ENCODE measurements around the gene NTRK3. TPM values are rescaled to one million over a fixed set of nuclear protein-coding genes. Genes with fewer than 3 reads are reported as not detected.

NTRK3 gene
- total RNA-seq, 2 experiments from 2014 or later = 0.78 TPM; not detected in 1

DNA sequence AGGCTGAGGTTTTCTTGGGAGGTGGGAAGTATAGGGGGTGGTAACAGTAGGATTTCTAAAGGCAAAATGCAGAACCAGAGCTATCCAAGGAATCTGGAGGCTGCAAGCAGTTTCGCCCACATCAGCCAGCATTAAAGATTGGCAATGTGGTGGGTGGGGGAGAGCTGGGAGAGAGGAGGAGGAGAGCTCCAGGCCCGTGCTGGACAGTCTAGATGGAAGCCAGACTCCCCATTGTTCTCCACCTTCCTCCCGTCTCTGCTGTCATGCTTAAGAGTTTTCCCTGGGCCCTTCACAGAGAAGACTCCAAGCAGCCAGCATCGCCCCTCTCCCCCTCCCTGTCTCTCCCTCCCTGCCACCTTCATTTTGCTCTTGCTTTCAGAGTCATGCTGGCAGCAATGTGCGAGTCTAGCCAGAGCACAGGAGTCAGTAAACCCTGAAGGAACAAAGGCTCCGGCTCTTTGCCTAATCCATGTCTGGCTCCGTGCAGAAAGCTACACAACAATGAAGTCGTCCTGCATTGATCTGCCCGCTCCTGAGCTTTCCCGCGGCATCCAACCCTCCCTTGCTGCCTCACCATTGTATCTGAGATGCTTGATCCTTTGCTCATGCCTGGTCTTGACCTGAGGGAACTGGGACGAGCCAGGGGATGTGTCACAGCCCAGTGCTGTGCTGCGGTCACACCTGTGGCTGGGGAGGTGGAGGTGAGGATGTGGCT, 282.9 kb downstream of the NTRK3 start:
- Mint-ChIP-seq H3K9me3 (no peaks in the 10 kb centered on the region), H3K27me3 (peaks cover 11% of the 10 kb centered on the region), H3K27ac (no peak overlapping the region), H3K36me3 (ENCODE audit: low read depth) (no peaks in the 10 kb centered on the region), H3K4me1 (ENCODE audit: low read depth) (no peaks in the 10 kb centered on the region), H3K4me3 (no peak overlapping the region)
- ChIA-PET POLR2A (no interaction called here), CTCF (no interaction called here)
- no peaks in the 10 kb centered on the region for H3K36me3 ChIP-seq (ENCODE audit: insufficient read depth, low read length)
- ATAC-seq (ENCODE audit: poor library complexity) (no peak), DNase-seq (no peak)
- no peaks in the 10 kb centered on the region for H3K27me3 ChIP-seq (ENCODE audit: control insufficient read depth in 1 of 2, insufficient read depth in 2 of 2, low read length in 2 of 2)
- peaks cover 0 to 6% of the 10 kb centered on the region in 2 experiments for H3K9me3 ChIP-seq (ENCODE audit: control insufficient read depth in 1 of 2, insufficient read depth in 1 of 2, low read length in 2 of 2)
- intact Hi-C loops (cut with DNase I, micrococcal nuclease) = no loop called here
- TF ChIP-seq, protein P1, sequence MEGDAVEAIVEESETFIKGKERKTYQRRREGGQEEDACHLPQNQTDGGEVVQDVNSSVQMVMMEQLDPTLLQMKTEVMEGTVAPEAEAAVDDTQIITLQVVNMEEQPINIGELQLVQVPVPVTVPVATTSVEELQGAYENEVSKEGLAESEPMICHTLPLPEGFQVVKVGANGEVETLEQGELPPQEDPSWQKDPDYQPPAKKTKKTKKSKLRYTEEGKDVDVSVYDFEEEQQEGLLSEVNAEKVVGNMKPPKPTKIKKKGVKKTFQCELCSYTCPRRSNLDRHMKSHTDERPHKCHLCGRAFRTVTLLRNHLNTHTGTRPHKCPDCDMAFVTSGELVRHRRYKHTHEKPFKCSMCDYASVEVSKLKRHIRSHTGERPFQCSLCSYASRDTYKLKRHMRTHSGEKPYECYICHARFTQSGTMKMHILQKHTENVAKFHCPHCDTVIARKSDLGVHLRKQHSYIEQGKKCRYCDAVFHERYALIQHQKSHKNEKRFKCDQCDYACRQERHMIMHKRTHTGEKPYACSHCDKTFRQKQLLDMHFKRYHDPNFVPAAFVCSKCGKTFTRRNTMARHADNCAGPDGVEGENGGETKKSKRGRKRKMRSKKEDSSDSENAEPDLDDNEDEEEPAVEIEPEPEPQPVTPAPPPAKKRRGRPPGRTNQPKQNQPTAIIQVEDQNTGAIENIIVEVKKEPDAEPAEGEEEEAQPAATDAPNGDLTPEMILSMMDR (IDR thresholded peaks at IDR 0.05) = no peak
- no peaks in the 10 kb centered on the region for H3K4me1 ChIP-seq (ENCODE audit: insufficient read depth, low read length)
- no peak overlapping the region for H3K27ac ChIP-seq (ENCODE audit: low read depth in 1 of 2, low read length in 2 of 2)
- no peak overlapping the region for H3K4me3 ChIP-seq (ENCODE audit: low read length)

DNA sequence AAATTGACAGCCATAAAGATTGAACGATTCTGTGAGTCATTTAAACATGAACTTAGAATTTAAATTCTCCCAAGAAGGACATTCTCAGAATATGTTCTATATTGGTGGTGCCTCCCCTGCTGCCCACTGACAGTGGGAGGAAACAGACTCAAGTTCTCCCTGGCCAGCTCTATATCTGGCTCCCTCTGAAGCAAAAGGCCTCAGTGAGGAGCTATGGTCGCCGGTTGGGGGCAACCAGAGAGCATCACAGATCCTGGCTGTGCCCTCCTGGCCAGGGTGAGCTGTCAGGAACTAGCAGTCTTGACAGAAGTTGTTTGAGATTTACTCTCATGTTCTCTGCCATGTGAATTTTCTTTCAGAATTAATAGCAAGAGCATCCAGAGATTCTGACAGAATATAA, 285.5 kb downstream of the NTRK3 start:
- Histone ChIP-seq H3K9me3 (ENCODE audit: control insufficient read depth in 1 of 2, insufficient read depth in 1 of 2, low read length in 2 of 2) (peaks cover 0 to 6% of the 10 kb centered on the region in 2 experiments), H3K4me1 (ENCODE audit: insufficient read depth, low read length) (no peaks in the 10 kb centered on the region), H3K27me3 (ENCODE audit: control insufficient read depth in 1 of 2, insufficient read depth in 2 of 2, low read length in 2 of 2) (no peaks in the 10 kb centered on the region), H3K36me3 (ENCODE audit: insufficient read depth, low read length) (no peaks in the 10 kb centered on the region), H3K27ac (ENCODE audit: low read depth in 1 of 2, low read length in 2 of 2) (no peak overlapping the region), H3K4me3 (ENCODE audit: low read length) (no peak overlapping the region)
- Mint-ChIP-seq H3K4me1 (ENCODE audit: low read depth) (no peaks in the 10 kb centered on the region), H3K36me3 (ENCODE audit: low read depth) (no peaks in the 10 kb centered on the region), H3K27ac (no peak overlapping the region), H3K4me3 (no peak overlapping the region), H3K9me3 (no peaks in the 10 kb centered on the region), H3K27me3 (peaks cover 4% of the 10 kb centered on the region)
- intact Hi-C loops (cut with DNase I, micrococcal nuclease) = no loop called here
- POLR2A ChIA-PET = no interaction called here
- CTCF ChIA-PET = no interaction called here
- TF ChIP-seq, protein P1 (IDR thresholded peaks at IDR 0.05) = no peak
- ATAC-seq (ENCODE audit: poor library complexity) (no peak), DNase-seq (no peak)

DNA sequence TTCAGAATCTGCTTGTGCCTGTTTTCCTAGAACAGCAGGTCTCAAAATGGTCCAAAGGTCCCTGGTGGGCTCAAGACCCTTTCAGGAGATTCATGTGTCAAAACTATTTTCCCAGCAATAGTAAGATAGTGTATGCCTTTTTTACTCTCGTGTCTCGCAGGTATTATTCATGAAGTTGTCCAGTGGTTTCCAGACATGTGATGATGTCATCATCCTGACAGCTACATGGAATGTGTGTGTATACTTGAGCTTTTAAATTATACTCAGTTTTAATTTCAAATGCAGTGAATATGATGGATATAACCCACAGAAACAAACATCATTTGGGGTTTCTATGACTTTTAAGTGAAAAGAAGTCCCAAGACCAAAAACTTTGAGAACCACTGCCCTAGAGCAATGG, 288.6 kb downstream of the NTRK3 start:
- H3K27ac ChIP-seq (ENCODE audit: low read depth in 1 of 2, low read length in 2 of 2) = no peak overlapping the region
- CTCF ChIA-PET = no interaction called here
- intact Hi-C loops (cut with DNase I, micrococcal nuclease) = no loop called here
- no peak for ATAC-seq (ENCODE audit: poor library complexity)
- Mint-ChIP-seq H3K4me3 (no peak overlapping the region), H3K27me3 (no peaks in the 10 kb centered on the region), H3K4me1 (ENCODE audit: low read depth) (no peaks in the 10 kb centered on the region), H3K27ac (no peak overlapping the region), H3K9me3 (no peaks in the 10 kb centered on the region), H3K36me3 (ENCODE audit: low read depth) (no peaks in the 10 kb centered on the region)
- no peak overlapping the region for H3K4me3 ChIP-seq (ENCODE audit: low read length)
- H3K9me3 ChIP-seq (ENCODE audit: control insufficient read depth in 1 of 2, insufficient read depth in 1 of 2, low read length in 2 of 2) = no peaks in the 10 kb centered on the region
- no peaks in the 10 kb centered on the region for H3K36me3 ChIP-seq (ENCODE audit: insufficient read depth, low read length)
- H3K4me1 ChIP-seq (ENCODE audit: insufficient read depth, low read length) = no peaks in the 10 kb centered on the region
- no peaks in the 10 kb centered on the region for H3K27me3 ChIP-seq (ENCODE audit: control insufficient read depth in 1 of 2, insufficient read depth in 2 of 2, low read length in 2 of 2)
- POLR2A ChIA-PET = no interaction called here
- DNase-seq = no peak
- TF ChIP-seq, protein P1 (IDR thresholded peaks at IDR 0.05) = no peak

All from CD4-positive, alpha-beta T cell (primary cell).